Progenitor cell of endocrine pancreas (in vitro differentiated cells): Measurements from ENCODE around the gene RWDD1. TPM values are rescaled to one million over a fixed set of nuclear protein-coding genes. Genes with fewer than 3 reads are reported as not detected.
"Not testable (repeated sequence)": the region's sequence is repeated elsewhere in the genome, so short reads cannot be mapped to it uniquely, and the experiment has no call there.

Experiments
- DNase-seq: peaks from one replicate; pipeline ENCODE4 v3.0.0; 2021; ENCODE audit warnings: low spot score; ENCODE audit not compliant: unreplicated experiment
- H3K27ac Mint-ChIP-seq: 2 replicates; pipeline ENCODE4 v1.8.0; 2021; ENCODE audit warnings: mild to moderate bottlenecking, moderate library complexity, mixed read lengths
- H3K27me3 Mint-ChIP-seq: 2 replicates; pipeline ENCODE4 v1.8.0; 2021; ENCODE audit warnings: mixed read lengths
- H3K36me3 Mint-ChIP-seq: 2 replicates; pipeline ENCODE4 v1.8.0; 2022; ENCODE audit warnings: mixed read lengths; ENCODE audit not compliant: insufficient read depth
- H3K4me1 Mint-ChIP-seq: 2 replicates; pipeline ENCODE4 v1.8.0; 2021; ENCODE audit warnings: low read depth, mixed read lengths
- H3K4me3 Mint-ChIP-seq: 2 replicates; pipeline ENCODE4 v1.8.0; 2021; ENCODE audit warnings: low read depth, mild to moderate bottlenecking, moderate library complexity, mixed read lengths
- H3K9me3 Mint-ChIP-seq: 2 replicates; pipeline ENCODE4 v1.8.0; 2021; ENCODE audit warnings: low read depth, mixed read lengths
- total RNA-seq: library from RNA; stranded (reverse); gene quantifications from 2 replicates; pipeline ENCODE4 v1.2.1, GENCODE V29; 2021
- TF ChIP-seq, protein P1 (sequence below): fragments of 200-600 bp; sonication (generic); IDR thresholded peaks from one replicate; pipeline ENCODE4 v1.5.0; 2021; ENCODE audit warnings: antibody characterized with exemption, mild to moderate bottlenecking; ENCODE audit not compliant: unreplicated experiment

The RWDD1 gene
- total RNA-seq, 1 donor from 2014 or later, result 36.2 TPM

DNA sequence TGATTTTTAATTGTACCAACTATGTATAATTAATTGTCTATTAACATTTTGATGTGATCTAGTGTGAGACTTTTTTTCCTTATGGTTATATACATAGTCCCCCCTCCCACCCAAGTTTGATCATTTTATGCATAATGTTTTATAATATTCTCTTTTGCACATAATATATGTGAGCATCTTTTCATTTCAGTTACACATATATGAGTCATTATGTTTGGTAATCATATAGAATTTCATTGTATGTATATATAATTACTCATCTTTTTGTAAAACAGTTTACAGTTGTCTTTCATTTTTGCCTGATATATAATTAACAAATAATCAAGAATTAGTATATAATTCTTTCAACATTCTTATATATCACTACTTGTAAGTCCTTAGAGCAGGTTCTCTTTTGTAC, 15.0 kb downstream of the RWDD1 start:
- Mint-ChIP-seq H3K9me3 (no peaks in the 10 kb centered on the region), H3K27ac (no peak overlapping the region), H3K27me3 (no peaks in the 10 kb centered on the region), H3K4me3 (no peak overlapping the region), H3K36me3 (peaks cover 15% of the 10 kb centered on the region), H3K4me1 (no peaks in the 10 kb centered on the region)
- TF ChIP-seq, protein P1, sequence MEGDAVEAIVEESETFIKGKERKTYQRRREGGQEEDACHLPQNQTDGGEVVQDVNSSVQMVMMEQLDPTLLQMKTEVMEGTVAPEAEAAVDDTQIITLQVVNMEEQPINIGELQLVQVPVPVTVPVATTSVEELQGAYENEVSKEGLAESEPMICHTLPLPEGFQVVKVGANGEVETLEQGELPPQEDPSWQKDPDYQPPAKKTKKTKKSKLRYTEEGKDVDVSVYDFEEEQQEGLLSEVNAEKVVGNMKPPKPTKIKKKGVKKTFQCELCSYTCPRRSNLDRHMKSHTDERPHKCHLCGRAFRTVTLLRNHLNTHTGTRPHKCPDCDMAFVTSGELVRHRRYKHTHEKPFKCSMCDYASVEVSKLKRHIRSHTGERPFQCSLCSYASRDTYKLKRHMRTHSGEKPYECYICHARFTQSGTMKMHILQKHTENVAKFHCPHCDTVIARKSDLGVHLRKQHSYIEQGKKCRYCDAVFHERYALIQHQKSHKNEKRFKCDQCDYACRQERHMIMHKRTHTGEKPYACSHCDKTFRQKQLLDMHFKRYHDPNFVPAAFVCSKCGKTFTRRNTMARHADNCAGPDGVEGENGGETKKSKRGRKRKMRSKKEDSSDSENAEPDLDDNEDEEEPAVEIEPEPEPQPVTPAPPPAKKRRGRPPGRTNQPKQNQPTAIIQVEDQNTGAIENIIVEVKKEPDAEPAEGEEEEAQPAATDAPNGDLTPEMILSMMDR, result no peak
- no peak for DNase-seq

DNA sequence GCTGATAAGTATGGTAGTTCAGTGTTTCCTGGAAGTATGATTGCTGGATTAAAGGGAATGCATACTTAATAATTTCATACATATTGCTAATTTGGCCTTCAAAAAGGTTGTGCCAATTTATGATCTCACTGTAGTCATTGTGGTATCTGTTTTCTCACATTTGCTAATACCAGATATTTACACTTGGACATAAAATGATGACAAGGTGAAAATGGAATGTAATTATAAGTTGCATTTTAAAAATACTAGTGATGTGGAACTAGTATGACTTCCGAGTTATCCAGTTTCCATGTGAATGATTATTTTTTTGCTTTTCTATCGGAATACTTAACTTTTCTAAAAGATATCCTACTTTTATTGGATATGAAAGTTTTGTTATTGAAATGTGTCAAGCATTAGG, 15.4 kb downstream of the RWDD1 start:
- H3K27ac Mint-ChIP-seq, result no peak overlapping the region
- no peak for DNase-seq
- TF ChIP-seq, protein P1, result no peak
- no peaks in the 10 kb centered on the region for H3K27me3 Mint-ChIP-seq
- no peaks in the 10 kb centered on the region for H3K4me1 Mint-ChIP-seq
- H3K9me3 Mint-ChIP-seq, result no peaks in the 10 kb centered on the region
- H3K4me3 Mint-ChIP-seq, result no peak overlapping the region
- peaks cover 16% of the 10 kb centered on the region for H3K36me3 Mint-ChIP-seq

DNA sequence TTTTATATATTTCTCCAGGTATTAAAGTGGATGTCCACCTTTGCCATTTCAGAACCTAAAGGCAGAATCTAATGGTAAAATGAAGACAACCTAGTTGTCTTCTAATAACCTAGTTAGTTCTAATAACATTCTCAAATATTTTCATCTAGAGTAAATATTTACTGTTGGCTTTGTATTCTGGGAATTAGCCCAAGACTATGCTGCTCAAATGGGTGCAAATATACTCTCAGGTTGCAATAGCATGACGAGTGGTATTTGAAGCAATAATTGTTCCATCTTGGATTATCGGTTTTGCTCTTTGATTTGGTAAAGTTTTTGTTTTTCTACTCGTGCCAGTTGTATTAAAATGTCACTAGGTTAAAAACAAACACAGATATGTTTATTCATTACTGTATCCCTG, 23.9 kb downstream of the RWDD1 start:
- Mint-ChIP-seq H3K36me3 (peaks cover 15% of the 10 kb centered on the region), H3K4me1 (no peaks in the 10 kb centered on the region), H3K27ac (no peak overlapping the region), H3K4me3 (no peak overlapping the region), H3K27me3 (no peaks in the 10 kb centered on the region), H3K9me3 (no peaks in the 10 kb centered on the region)
- DNase-seq, result no peak
- TF ChIP-seq, protein P1, result no peak

DNA sequence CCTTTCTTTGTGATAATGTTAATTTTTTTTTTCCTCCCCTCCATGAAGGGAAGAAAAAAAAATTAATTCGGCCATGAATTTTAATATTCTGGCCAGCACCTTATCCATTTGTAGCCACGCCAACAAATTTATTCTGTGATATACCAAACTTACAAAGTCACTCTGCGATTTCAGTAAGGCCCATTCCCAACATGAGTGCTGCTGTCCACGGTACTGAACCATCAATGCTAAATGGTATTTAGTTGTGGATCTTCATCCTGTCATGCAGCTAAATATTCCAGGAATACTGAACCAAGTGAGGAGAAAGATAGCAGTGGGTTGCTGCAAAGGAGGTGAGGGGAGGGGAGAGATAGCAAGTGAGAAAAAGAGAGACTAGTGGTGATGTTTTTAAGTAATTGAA, 25.5 kb downstream of the RWDD1 start:
- TF ChIP-seq, protein P1, result no peak
- no peak for DNase-seq
- H3K36me3 Mint-ChIP-seq, result peaks cover 16% of the 10 kb centered on the region
- no peak overlapping the region for H3K27ac Mint-ChIP-seq
- H3K9me3 Mint-ChIP-seq, result no peaks in the 10 kb centered on the region
- no peak overlapping the region for H3K4me3 Mint-ChIP-seq
- H3K4me1 Mint-ChIP-seq, result no peaks in the 10 kb centered on the region
- H3K27me3 Mint-ChIP-seq, result no peaks in the 10 kb centered on the region

DNA sequence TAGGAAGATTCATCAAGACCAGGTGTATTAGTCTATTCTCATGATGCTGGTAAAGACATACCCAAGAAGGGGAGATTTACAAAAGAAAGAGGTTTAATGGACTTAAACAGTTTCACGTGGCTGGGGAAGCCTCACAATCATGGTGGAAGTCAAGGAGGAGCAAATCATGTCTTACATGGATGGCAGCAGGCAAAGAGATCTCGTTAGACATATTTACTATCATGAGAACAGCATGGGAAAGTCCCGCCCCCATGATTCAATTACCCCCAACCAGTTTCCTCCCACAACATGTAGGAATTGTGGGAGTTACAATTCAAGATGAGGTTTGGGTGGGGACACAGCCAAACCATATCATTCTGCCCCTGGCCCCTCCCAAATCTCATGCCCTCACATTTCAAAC, 32.6 kb downstream of the RWDD1 start:
- not testable (repeated sequence) for H3K27ac Mint-ChIP-seq, H3K4me3 Mint-ChIP-seq, H3K4me1 Mint-ChIP-seq

DNA sequence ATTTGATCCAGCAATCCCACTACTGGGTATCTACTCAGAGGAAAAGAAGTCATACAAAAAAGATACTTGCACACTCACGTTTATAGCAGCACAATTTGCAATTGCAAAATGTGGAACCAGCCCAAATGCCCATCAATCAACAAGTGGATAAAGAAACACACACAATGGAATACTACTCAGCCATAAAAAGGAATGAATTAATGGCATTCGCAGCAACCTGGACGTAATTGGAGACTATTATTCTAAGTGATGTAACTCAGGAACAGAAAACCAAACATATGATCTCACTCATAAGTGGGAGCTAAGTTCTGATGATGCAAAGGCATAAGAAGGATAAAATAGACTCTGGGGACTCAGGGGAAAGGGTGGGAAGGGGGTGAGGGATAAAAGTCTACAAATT, 33.6 kb downstream of the RWDD1 start:
- not testable (repeated sequence) for H3K27me3 Mint-ChIP-seq, H3K4me3 Mint-ChIP-seq, H3K4me1 Mint-ChIP-seq, H3K36me3 Mint-ChIP-seq, DNase-seq, H3K27ac Mint-ChIP-seq
- peaks cover 14% of the 10 kb centered on the region for H3K9me3 Mint-ChIP-seq

More for the DNA sequence above, 32.6 kb downstream of the RWDD1 start:
- peaks cover 14% of the 10 kb centered on the region for H3K9me3 Mint-ChIP-seq
- DNase-seq, H3K36me3 Mint-ChIP-seq, H3K27me3 Mint-ChIP-seq: not testable (repeated sequence)

DNA sequence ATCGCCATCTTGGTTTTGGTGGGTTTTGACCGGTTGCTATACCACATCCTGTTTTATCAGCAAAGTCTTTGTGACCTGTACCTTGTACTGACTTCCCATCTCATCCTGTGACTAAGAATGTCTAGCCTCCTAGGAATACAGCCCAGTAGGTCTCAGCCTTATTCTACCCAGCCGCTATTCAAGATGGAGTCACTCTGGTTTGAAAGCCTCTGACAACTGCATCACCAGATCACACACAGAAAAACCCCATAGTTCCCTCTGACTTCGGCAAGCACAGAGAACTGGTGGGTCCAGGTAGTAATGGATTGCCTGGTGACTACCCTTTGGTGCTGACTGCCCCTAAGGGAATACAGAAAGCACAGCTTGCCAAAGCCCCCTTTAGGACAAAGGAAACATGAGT, 34.6 kb downstream of the RWDD1 start:
- no peak overlapping the region for H3K4me3 Mint-ChIP-seq
- H3K9me3 Mint-ChIP-seq, result peaks cover 14% of the 10 kb centered on the region
- no peaks in the 10 kb centered on the region for H3K4me1 Mint-ChIP-seq
- TF ChIP-seq, protein P1, result no peak
- no peak overlapping the region for H3K27ac Mint-ChIP-seq
- H3K27me3 Mint-ChIP-seq, result no peaks in the 10 kb centered on the region
- H3K36me3 Mint-ChIP-seq, result peaks cover 7% of the 10 kb centered on the region
- DNase-seq, result no peak
